A673 (cell line): ENCODE results near the gene DNLZ. TPM values are rescaled to one million over a fixed set of nuclear protein-coding genes. Genes with fewer than 3 reads are reported as not detected.

Experiments used
- BruUV-seq: library from RNA; stranded (reverse); fragments of 400-500 nt; replicated peaks from 2 replicates; lab custom pipeline; 2021; lab: Mats Ljungman, UMichigan
- CTCF ChIA-PET: fragments of 300-600 bp; sonication (Branson Sonifier 250); formaldehyde crosslinking; loops from one replicate; lab custom pipeline; 2022; ENCODE audit warnings: antibody characterized with exemption; lab: Charles Lee
- POLR2A ChIA-PET: fragments of 300-600 bp; sonication (Branson Sonifier 250); formaldehyde crosslinking; loops from one replicate; lab custom pipeline; 2022; ENCODE audit warnings: antibody characterized with exemption; ENCODE audit not compliant: low non-redundant PET; lab: Charles Lee
- DNase-seq: peaks from one replicate; pipeline ENCODE4 v3.0.0-alpha.2; 2015; ENCODE audit warnings: low spot score
- H3K27ac ChIP-seq: fragments of 200-600 bp; sonication (generic); 2 replicates; pipeline ENCODE4 v1.5.1; 2016; ENCODE audit warnings: mixed run types, low read depth, mild to moderate bottlenecking, mixed read lengths, antibody characterized with exemption, low read length; ENCODE audit not compliant: poor library complexity, severe bottlenecking
- H3K27me3 ChIP-seq: fragments of 200-600 bp; sonication (generic); replicated peaks from 2 replicates; pipeline ENCODE4 v1.6.1; 2017; ENCODE audit warnings: mixed run types, low read depth, mild to moderate bottlenecking, mixed read lengths, antibody characterized with exemption, low read length; ENCODE audit not compliant: insufficient read depth, poor library complexity
- H3K36me3 ChIP-seq: fragments of 200-600 bp; sonication (generic); 2 replicates; pipeline ENCODE4 v1.6.1; 2016; ENCODE audit warnings: mixed run types, mild to moderate bottlenecking, mixed read lengths, antibody characterized with exemption, low read length; ENCODE audit not compliant: insufficient read depth, poor library complexity, severe bottlenecking
- H3K4me1 ChIP-seq: fragments of 200-600 bp; sonication (generic); 2 replicates; pipeline ENCODE4 v1.6.1; 2017; ENCODE audit warnings: mixed run types, mild to moderate bottlenecking, mixed read lengths, antibody characterized with exemption, low read length; ENCODE audit not compliant: insufficient read depth, poor library complexity, severe bottlenecking
- H3K4me3 ChIP-seq: fragments of 200-600 bp; sonication (generic); 2 replicates; pipeline ENCODE4 v1.5.1; 2016; ENCODE audit warnings: low read depth, mixed run types, mild to moderate bottlenecking, mixed read lengths, low read length; ENCODE audit not compliant: poor library complexity, severe bottlenecking
- H3K9me3 ChIP-seq: fragments of 200-600 bp; sonication (generic); 2 replicates; pipeline ENCODE4 v1.6.1; 2016; ENCODE audit warnings: mixed run types, low read depth, mild to moderate bottlenecking, mixed read lengths, antibody characterized with exemption, low read length; ENCODE audit not compliant: poor library complexity, severe bottlenecking
- CTCF ChIP-seq: fragments of 300-800, 200-600 bp; sonication (generic); conservative IDR thresholded peaks from 2 replicates; pipeline ENCODE4 v1.5.1; 2017; ENCODE audit warnings: low read depth, mild to moderate bottlenecking, antibody characterized with exemption, low read length, moderate library complexity, mixed read lengths
- EZH2 ChIP-seq: fragments of 200-600 bp; sonication (generic); IDR thresholded peaks from 2 replicates; pipeline ENCODE4 v1.6.1; 2017; ENCODE audit warnings: borderline replicate concordance, low read depth, mild to moderate bottlenecking, mixed read lengths, antibody characterized with exemption, low read length; ENCODE audit not compliant: poor library complexity, severe bottlenecking
- intact Hi-C: fragments of 100-400 bp; cut with micrococcal nuclease; formaldehyde crosslinking; loops from one replicate; pipeline ENCODE4 v1.10.0; 2022; ENCODE audit not compliant: unreplicated experiment
- total RNA-seq: library from RNA; stranded (reverse); gene quantifications from 2 replicates; pipeline ENCODE4 v1.2.3, GENCODE V29; 2021

The DNLZ gene
- total RNA-seq, 1 experiment from 2014 or later: 37.3 TPM

GRCh38 chr9:136403538-136403914 is 40.0 kb upstream of the DNLZ start:
- no peak for TF ChIP-seq EZH2
- no peak for TF ChIP-seq CTCF
- intact Hi-C loops: no loop called here
- H3K27ac ChIP-seq: peak overlapping the region; percentile 50
- ChIA-PET CTCF (interaction anchor here (0.6 kb wide), 1 partner anchor 18 kb away, joined by 7 read pairs; no protein-coding TSS in a partner anchor), POLR2A (no interaction called here)
- H3K4me1 ChIP-seq: peaks cover 9% of the 10 kb centered on the region
- no peak overlapping the region for H3K4me3 ChIP-seq
- no peaks in the 10 kb centered on the region for H3K9me3 ChIP-seq
- H3K27me3 ChIP-seq: no peaks in the 10 kb centered on the region
- H3K36me3 ChIP-seq: peaks cover 56% of the 10 kb centered on the region
- BruUV-seq: no TSS peak
- DNase-seq: no peak

GRCh38 chr9:136402067-136402466 is 38.5 kb upstream of the DNLZ start:
- TF ChIP-seq EZH2 (no peak), CTCF (no peak)
- no peaks in the 10 kb centered on the region for H3K9me3 ChIP-seq
- H3K4me1 ChIP-seq: peaks cover 9% of the 10 kb centered on the region
- POLR2A ChIA-PET: no interaction called here
- H3K4me3 ChIP-seq: no peak overlapping the region
- H3K27me3 ChIP-seq: no peaks in the 10 kb centered on the region
- H3K27ac ChIP-seq: no peak overlapping the region
- DNase-seq: no peak
- peaks cover 55% of the 10 kb centered on the region for H3K36me3 ChIP-seq
- intact Hi-C loops: no loop called here
- CTCF ChIA-PET: no interaction called here
- BruUV-seq: no TSS peak

- intact Hi-C loops: no loop called here
- Histone ChIP-seq H3K4me3 (no peak overlapping the region), H3K27me3 (no peaks in the 10 kb centered on the region), H3K36me3 (peaks cover 54% of the 10 kb centered on the region), H3K27ac (no peak overlapping the region), H3K9me3 (no peaks in the 10 kb centered on the region), H3K4me1 (peaks cover 9% of the 10 kb centered on the region)
- BruUV-seq: no TSS peak
- CTCF ChIA-PET: interaction anchor here (0.6 to 1.1 kb wide), 2 partner anchors 29 to 582 kb away, joined by 3 read pairs; no protein-coding TSS in a partner anchor
- no peak for TF ChIP-seq EZH2
- POLR2A ChIA-PET: no interaction called here
- DNase-seq: no peak
Measured at GRCh38 chr9:136401173-136401922, 37.8 kb upstream of the DNLZ start.
